AG09319 (cell line): Measurements from ENCODE around the gene MIEN1.

Experiments used
- DNase-seq: peaks from one replicate; pipeline ENCODE4 v3.0.0-alpha.2; 2010; ENCODE audit warnings: low read depth; ENCODE audit errors: extremely low read depth
- TF ChIP-seq, protein P1 (sequence below): IDR thresholded peaks from 2 replicates; pipeline ENCODE4 v1.5.1; 2011; ENCODE audit warnings: low read depth, mild to moderate bottlenecking, inconsistent platforms, low read length, moderate library complexity

The MIEN1 gene

DNA sequence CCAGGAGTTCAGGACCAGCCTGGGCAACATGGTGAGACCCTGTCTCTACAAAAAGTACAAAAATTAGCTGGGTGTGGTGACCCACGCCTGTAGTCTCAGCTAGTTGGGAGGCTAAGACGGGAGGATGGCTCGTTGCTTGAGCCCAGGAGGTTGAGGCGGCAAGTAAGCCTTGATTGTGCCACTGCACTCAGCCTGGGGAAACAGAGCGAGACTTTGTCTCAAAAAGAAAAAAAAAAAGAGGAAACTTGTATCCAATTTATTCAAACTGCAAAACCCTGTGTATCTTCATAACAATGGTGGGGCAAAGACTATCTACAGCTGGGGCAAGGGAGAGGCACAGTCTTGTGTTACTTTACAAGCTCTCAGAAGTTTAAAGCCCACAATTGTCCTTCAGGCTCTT lies 28.9 kb upstream of the MIEN1 start:
- TF ChIP-seq, protein P1, sequence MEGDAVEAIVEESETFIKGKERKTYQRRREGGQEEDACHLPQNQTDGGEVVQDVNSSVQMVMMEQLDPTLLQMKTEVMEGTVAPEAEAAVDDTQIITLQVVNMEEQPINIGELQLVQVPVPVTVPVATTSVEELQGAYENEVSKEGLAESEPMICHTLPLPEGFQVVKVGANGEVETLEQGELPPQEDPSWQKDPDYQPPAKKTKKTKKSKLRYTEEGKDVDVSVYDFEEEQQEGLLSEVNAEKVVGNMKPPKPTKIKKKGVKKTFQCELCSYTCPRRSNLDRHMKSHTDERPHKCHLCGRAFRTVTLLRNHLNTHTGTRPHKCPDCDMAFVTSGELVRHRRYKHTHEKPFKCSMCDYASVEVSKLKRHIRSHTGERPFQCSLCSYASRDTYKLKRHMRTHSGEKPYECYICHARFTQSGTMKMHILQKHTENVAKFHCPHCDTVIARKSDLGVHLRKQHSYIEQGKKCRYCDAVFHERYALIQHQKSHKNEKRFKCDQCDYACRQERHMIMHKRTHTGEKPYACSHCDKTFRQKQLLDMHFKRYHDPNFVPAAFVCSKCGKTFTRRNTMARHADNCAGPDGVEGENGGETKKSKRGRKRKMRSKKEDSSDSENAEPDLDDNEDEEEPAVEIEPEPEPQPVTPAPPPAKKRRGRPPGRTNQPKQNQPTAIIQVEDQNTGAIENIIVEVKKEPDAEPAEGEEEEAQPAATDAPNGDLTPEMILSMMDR = no peak
- DNase-seq = no peak

DNA sequence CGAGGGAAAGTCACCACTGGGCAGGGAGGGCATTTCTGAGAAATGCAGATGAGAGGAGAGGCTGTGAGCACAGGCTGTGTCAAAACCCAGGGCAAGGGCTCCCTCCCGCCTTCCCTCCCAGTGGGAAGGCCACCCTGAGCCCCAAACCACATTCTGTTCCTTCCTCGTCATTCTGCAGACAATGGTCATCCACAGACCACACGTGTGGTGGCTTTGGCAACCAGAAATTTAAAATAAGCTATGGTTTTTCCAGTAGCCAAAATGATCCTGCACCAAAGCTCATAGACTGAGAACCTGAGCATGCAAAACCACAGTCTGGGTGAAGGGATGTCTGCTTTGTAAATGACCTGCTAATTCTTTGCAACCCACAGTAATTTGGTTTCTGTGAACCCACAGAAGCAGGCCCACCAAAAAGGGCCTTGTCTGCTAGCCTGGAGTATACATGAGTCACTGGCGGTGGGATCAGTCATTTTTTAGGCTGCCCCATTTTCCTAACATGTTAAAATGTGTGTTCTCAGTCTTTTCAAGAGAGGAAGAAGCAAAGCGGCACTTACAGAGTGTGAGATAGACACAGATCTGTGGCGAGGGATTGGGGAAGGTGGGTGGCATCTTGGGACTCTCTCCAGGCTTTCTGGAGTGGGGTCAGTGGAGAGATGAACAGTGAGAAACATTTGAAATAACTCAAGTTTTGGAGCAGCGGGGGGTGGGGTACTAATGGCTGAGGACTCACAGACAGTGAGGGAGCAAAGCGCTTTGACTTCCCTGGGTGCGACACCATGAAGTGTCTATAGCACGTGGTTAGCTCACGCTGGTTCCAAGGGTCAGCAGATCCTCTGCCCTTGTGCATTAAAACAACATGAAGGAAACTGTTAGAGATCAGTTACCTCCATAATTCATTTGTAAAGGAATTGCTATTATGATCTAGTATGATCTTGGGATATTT lies 27.9 kb upstream of the MIEN1 start:
- no peak for DNase-seq
- TF ChIP-seq, protein P1 = no peak

DNA sequence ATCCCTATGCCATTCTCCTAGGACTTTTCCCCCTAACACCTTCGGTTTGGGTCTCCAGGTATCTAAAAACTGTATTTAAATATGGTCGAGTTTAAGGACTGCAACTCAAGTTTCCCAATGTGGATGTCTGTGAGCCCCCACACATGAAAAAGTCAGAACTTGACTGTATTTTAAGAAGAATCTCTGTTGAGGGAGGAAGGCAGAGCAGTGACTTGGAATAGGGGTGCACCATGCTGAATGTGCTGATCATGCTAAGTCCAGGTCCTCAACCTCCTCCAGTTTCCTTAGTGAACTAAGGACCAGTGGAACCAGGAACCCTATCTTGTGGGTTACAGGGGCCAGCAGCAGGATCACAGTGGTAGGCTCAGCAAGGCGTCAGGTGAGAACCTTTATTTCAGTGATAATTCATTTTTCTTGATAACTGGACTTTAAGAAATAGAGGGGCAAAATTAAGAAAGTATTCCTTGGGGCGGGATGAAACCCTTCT lies 26.9 kb upstream of the MIEN1 start:
- TF ChIP-seq, protein P1 = no peak
- no peak for DNase-seq

DNA sequence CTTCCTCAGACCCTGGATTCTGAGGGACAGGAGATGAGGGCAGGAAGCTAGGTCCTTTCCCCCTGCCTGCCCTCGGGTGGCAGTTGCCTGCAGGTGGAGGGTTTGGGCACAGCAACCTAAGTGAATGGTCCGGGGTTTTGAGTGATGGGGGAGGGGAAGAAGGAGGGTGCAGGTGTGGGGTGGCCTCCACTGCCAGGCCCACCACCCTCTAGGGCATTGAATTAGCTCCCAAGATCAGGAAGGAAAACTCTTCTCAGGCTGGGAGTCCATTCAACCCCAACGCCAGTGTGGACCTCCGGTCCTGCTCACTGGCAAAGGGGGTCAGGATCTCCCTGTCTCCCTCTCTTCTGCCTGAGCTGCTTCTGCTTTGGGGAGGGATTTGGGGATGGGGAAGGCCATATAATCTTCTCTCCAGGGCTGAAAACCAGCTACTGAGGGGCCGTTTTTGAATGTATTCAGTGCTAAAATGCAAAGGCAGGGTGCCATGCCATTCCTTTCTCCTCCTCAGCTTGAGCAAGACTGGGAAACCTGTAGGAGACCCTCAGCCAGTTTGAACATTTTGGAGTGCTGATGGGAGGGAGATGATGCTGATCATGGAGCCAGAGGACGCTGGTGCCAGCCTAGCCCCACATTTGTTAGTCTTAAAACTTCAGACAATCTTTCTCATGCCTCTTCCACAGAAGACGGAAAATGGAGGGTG lies 26.2 kb upstream of the MIEN1 start:
- no peak for DNase-seq

DNA sequence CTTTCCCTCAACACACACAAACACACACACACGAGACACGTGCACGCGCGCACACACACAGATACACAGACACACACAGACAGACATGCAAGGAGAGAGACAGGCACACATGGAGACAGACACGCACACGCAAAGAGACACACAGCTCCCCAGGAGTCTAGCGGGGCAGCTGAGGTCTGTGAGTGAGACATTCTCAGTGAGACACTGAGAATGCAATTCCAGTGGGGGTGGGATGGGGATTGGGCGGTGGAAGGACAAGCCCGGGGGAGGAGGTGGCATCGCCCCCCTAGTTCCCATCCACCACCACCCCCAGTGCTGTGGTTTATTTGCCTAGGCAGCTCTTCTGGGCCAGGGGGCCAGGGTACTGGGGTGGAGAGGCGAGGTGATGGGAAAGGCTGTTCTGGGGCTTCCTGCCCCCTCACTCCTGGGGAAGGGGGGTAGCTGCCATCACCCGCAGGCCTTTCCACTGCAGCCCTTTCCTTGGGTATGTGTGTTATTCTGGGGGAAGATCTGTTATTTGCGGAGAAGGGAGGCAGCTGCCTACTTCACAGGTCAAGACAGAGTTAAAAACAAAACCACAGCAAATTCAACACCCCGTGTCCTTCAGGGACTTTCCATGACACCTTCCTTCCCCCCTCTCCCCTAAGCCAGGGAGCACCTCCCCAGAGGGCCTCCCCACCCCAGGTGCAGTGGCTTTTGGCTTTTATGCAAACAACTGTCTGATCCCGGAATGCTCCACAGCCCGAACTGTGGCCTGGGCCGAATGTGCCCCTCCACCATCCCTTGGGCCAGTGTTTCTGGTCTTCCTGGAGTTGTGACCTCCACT lies 25.4 kb upstream of the MIEN1 start:
- TF ChIP-seq, protein P1 = no peak
- no peak for DNase-seq

More for the DNA sequence above, 26.2 kb upstream of the MIEN1 start:
- TF ChIP-seq, protein P1 = no peak

DNA sequence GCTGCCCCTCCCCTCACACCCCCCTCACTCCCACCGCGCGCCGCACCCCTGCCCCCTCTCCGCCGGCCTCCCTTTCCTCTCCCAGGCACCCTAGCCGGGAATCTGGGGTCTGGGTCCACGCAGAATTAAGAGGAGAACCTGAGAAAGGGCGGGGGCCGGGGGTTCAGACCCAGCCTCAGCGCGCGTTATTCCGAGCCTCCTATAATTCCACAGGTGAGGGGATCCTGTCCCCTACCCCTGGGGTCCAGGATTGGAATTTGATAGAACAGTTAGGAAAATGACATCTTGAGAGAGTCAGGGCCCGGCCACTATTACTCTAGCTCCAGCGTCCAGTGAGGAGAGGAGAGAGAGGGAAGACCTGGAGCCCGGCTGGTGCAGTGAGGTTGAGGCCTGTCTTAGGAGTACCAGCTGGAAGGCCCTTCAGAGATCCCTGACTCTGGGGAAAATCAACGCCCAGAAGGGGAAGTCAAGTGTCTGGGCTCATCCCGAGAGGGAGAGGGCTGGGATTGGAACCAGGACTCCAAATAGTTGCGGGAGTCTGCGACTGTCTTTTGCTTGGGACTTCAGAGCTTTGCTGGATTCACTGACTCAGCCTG lies 24.7 kb upstream of the MIEN1 start:
- TF ChIP-seq, protein P1 = no peak
- no peak for DNase-seq
